ENCODE data around the gene GGTA1.

Gene GGTA1

GRCh38 chr9:121498487-121499176, 1.0 kb downstream of the GGTA1 start:
- H4K20me1 ChIP-seq (ENCODE audit: insufficient read depth): no peaks in the 10 kb centered on the region
- TF ChIP-seq CTCF (conservative IDR thresholded peaks at IDR 0.05; ENCODE audit: low read depth, low read length): peak; percentile 59; the same call in 1 of the 2 replicates
- H3K4me2 ChIP-seq: peak overlapping the region; percentile 92
- no peaks in the 10 kb centered on the region for H3K79me2 ChIP-seq (ENCODE audit: insufficient read depth, low read depth)
- peak overlapping the region; percentile 39 for H2AFZ ChIP-seq (ENCODE audit: low read depth)
- H3K4me1 ChIP-seq (ENCODE audit: low read depth, poor library complexity, severe bottlenecking): peaks cover 5% of the 10 kb centered on the region
- H3K27ac ChIP-seq: no peak overlapping the region
- peaks cover 19% of the 10 kb centered on the region for H3K27me3 ChIP-seq (ENCODE audit: insufficient read depth, low read depth)
- no peaks in the 10 kb centered on the region for H3K36me3 ChIP-seq (ENCODE audit: insufficient read depth)
- H3K4me3 ChIP-seq (IDR thresholded peaks at IDR 0.05; ENCODE audit: insufficient read depth, low read depth, low read length): no peak overlapping the region
- no peak overlapping the region for H3K9ac ChIP-seq

DNA sequence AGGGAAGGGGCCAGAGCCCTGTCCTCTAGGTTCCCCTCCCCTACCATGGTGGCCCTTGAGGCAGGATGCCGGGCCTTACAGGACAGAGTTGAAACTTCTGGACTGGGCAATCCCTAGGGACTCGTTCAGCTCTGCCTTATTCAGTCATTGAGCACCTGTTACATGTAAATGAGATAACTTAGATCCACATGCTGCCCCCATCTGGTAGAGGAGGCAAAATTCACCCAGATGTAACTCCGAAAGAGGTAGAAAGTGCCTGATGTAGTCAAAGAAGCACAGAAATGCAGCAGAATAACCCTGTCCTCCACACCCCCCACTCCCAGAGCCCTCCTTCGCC, 1.5 kb downstream of the GGTA1 start:
- peak; percentile 85 for TF ChIP-seq CTCF (conservative IDR thresholded peaks at IDR 0.05; ENCODE audit: low read depth, low read length)

DNA sequence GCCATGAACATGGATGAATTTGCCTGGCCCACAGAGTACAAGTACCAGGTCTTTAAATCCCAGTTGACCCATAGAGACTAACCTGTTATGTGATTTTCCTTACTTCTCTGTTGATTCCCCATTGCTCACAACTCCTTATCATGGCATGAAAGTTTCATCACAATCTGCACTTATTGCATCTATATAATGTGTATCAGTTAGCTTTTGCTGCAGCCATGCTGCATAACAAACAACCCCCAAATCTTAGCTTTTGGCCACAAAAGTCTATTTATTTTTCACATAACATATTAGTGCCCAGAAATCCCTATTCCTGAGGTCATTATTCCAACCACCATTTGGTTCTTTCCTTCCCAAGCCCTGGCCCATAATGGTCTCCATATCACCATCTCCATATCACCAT, 3.7 kb downstream of the GGTA1 start:
- no peak overlapping the region for H3K4me2 ChIP-seq
- no peak for TF ChIP-seq CTCF (conservative IDR thresholded peaks at IDR 0.05; ENCODE audit: low read depth, low read length)
- H2AFZ ChIP-seq (ENCODE audit: low read depth): no peak overlapping the region
- no peaks in the 10 kb centered on the region for H3K79me2 ChIP-seq (ENCODE audit: insufficient read depth, low read depth)
- H3K27me3 ChIP-seq (ENCODE audit: insufficient read depth, low read depth): peaks cover 19% of the 10 kb centered on the region
- peaks cover 5% of the 10 kb centered on the region for H3K4me1 ChIP-seq (ENCODE audit: low read depth, poor library complexity, severe bottlenecking)
- H3K4me3 ChIP-seq (IDR thresholded peaks at IDR 0.05; ENCODE audit: insufficient read depth, low read depth, low read length): no peak overlapping the region
- no peaks in the 10 kb centered on the region for H4K20me1 ChIP-seq (ENCODE audit: insufficient read depth)
- H3K36me3 ChIP-seq (ENCODE audit: insufficient read depth): no peaks in the 10 kb centered on the region
- H3K9ac ChIP-seq: no peak overlapping the region
- no peak overlapping the region for H3K27ac ChIP-seq

More for the DNA sequence above, 1.5 kb downstream of the GGTA1 start:
- Histone ChIP-seq H3K36me3 (ENCODE audit: insufficient read depth) (no peaks in the 10 kb centered on the region), H2AFZ (ENCODE audit: low read depth) (peak overlapping the region; percentile 39; the same call in 1 of the 2 replicates), H3K79me2 (ENCODE audit: insufficient read depth, low read depth) (no peaks in the 10 kb centered on the region), H3K4me1 (ENCODE audit: low read depth, poor library complexity, severe bottlenecking) (peaks cover 5% of the 10 kb centered on the region), H4K20me1 (ENCODE audit: insufficient read depth) (no peaks in the 10 kb centered on the region), H3K27me3 (ENCODE audit: insufficient read depth, low read depth) (peaks cover 19% of the 10 kb centered on the region), H3K4me2 (peak overlapping the region; percentile 92; the same call in 1 of the 2 replicates), H3K27ac (no peak overlapping the region), H3K4me3 (IDR thresholded peaks at IDR 0.05; ENCODE audit: insufficient read depth, low read depth, low read length) (no peak overlapping the region), H3K9ac (no peak overlapping the region)

- Histone ChIP-seq H3K4me2 (no peak overlapping the region), H3K79me2 (ENCODE audit: insufficient read depth, low read depth) (no peaks in the 10 kb centered on the region), H2AFZ (ENCODE audit: low read depth) (no peak overlapping the region)
Measured at GRCh38 chr9:121494192-121494591, 5.5 kb downstream of the GGTA1 start.

More at GRCh38 chr9:121494192-121494591, 5.5 kb downstream of the GGTA1 start:
- Histone ChIP-seq H4K20me1 (ENCODE audit: insufficient read depth) (no peaks in the 10 kb centered on the region), H3K4me3 (IDR thresholded peaks at IDR 0.05; ENCODE audit: insufficient read depth, low read depth, low read length) (no peak overlapping the region), H3K4me1 (ENCODE audit: low read depth, poor library complexity, severe bottlenecking) (peaks cover 5% of the 10 kb centered on the region), H3K36me3 (ENCODE audit: insufficient read depth) (no peaks in the 10 kb centered on the region), H3K27ac (no peak overlapping the region), H3K27me3 (ENCODE audit: insufficient read depth, low read depth) (peaks cover 8% of the 10 kb centered on the region), H3K9ac (no peak overlapping the region)
- TF ChIP-seq CTCF (conservative IDR thresholded peaks at IDR 0.05; ENCODE audit: low read depth, low read length): no peak

Measured in KMS-11 (cell line).